Astrocyte (in vitro differentiated cells and primary cell): Measurements from ENCODE around the gene PARD3B. TPM values are rescaled to one million over a fixed set of nuclear protein-coding genes. Genes with fewer than 3 reads are reported as not detected.

ENCODE experiments used
- DNase-seq: peaks from one replicate; pipeline ENCODE4 v3.0.0-alpha.2; 2010; ENCODE audit warnings: low read depth
- FAIRE-seq: peaks from 2 replicates; lab custom pipeline; 2011; peaks lifted over from hg19 to GRCh38; lab: Jason Lieb, UNC
- H2AFZ ChIP-seq: 2 replicates; pipeline ENCODE4 v1.6.0; 2012; ENCODE audit warnings: low read depth, low read length, inconsistent platforms
- H3K27ac ChIP-seq: 2 replicates; pipeline ENCODE4 v1.5.1; 2011; ENCODE audit warnings: low read depth, low read length, inconsistent platforms
- H3K27me3 ChIP-seq: 2 replicates; pipeline ENCODE4 v1.6.0; 2011; ENCODE audit warnings: low read length, inconsistent platforms; ENCODE audit not compliant: insufficient read depth
- H3K36me3 ChIP-seq: 2 replicates; pipeline ENCODE4 v1.5.1; 2011; ENCODE audit warnings: low read length, inconsistent platforms; ENCODE audit not compliant: insufficient read depth
- H3K4me1 ChIP-seq: 2 replicates; pipeline ENCODE4 v1.5.1; 2011; ENCODE audit warnings: low read length, inconsistent platforms; ENCODE audit not compliant: insufficient read depth
- H3K4me2 ChIP-seq: 2 replicates; pipeline ENCODE4 v1.6.0; 2012; ENCODE audit warnings: low read length, inconsistent platforms
- H3K4me3 ChIP-seq: 2 replicates; pipeline ENCODE4 v1.5.1; 2011; ENCODE audit warnings: low read depth, mild to moderate bottlenecking, low read length, inconsistent platforms; ENCODE audit not compliant: insufficient read depth
- H3K79me2 ChIP-seq: 2 replicates; pipeline ENCODE4 v1.6.0; 2012; ENCODE audit warnings: mild to moderate bottlenecking, low read length, inconsistent platforms; ENCODE audit not compliant: insufficient read depth
- H3K9ac ChIP-seq: 2 replicates; pipeline ENCODE4 v1.6.0; 2012; ENCODE audit warnings: mild to moderate bottlenecking, low read length, inconsistent platforms
- H3K9me3 ChIP-seq: 2 replicates; pipeline ENCODE4 v1.5.1; 2012; ENCODE audit warnings: low read depth, mild to moderate bottlenecking, low read length, inconsistent platforms; ENCODE audit not compliant: insufficient read depth
- H4K20me1 ChIP-seq: 2 replicates; pipeline ENCODE4 v1.6.0; 2012; ENCODE audit warnings: low read length, inconsistent platforms; ENCODE audit not compliant: insufficient read depth
- H3K27ac Mint-ChIP-seq: one replicate; pipeline ENCODE4 v1.8.0; 2021; ENCODE audit warnings: mild to moderate bottlenecking, mixed read lengths; ENCODE audit not compliant: unreplicated experiment
- H3K27me3 Mint-ChIP-seq: one replicate; pipeline ENCODE4 v1.8.0; 2021; ENCODE audit warnings: low read depth, mixed read lengths; ENCODE audit not compliant: unreplicated experiment
- H3K36me3 Mint-ChIP-seq: one replicate; pipeline ENCODE4 v1.8.0; 2021; ENCODE audit warnings: low read depth, mixed read lengths; ENCODE audit not compliant: unreplicated experiment
- H3K4me1 Mint-ChIP-seq: one replicate; pipeline ENCODE4 v1.8.0; 2021; ENCODE audit warnings: low read depth, mixed read lengths; ENCODE audit not compliant: unreplicated experiment
- H3K4me3 Mint-ChIP-seq: one replicate; pipeline ENCODE4 v1.8.0; 2021; ENCODE audit warnings: mild to moderate bottlenecking, moderate library complexity, mixed read lengths; ENCODE audit not compliant: unreplicated experiment
- H3K9me3 Mint-ChIP-seq: one replicate; pipeline ENCODE4 v1.8.0; 2021; ENCODE audit warnings: mild to moderate bottlenecking, mixed read lengths; ENCODE audit not compliant: unreplicated experiment
- CTCF ChIP-seq: IDR thresholded peaks from 2 replicates; pipeline ENCODE4 v1.5.1; 2011; ENCODE audit warnings: low read depth, mild to moderate bottlenecking, inconsistent platforms, low read length, moderate library complexity; ENCODE audit not compliant: insufficient read depth
- EZH2 ChIP-seq: IDR thresholded peaks from 2 replicates; pipeline ENCODE4 v1.6.1; 2012; ENCODE audit warnings: mild to moderate bottlenecking, low read length, inconsistent platforms; ENCODE audit not compliant: insufficient read depth
- total RNA-seq: library from RNA; stranded (reverse); gene quantifications from 2 replicates; pipeline ENCODE4 v1.2.1, GENCODE V29; 2021

Gene PARD3B
- total RNA-seq, 1 donor from 2014 or later, result 6.5 TPM

GRCh38 chr2:204583773-204584172 is 38.5 kb downstream of the PARD3B start:
- H4K20me1 ChIP-seq, result peaks cover 3% of the 10 kb centered on the region
- no peak overlapping the region for H3K9ac ChIP-seq
- Mint-ChIP-seq H3K36me3 (no peaks in the 10 kb centered on the region), H3K9me3 (peaks cover 3% of the 10 kb centered on the region), H3K27ac (no peak overlapping the region), H3K4me3 (no peak overlapping the region), H3K4me1 (peaks cover 3% of the 10 kb centered on the region), H3K27me3 (no peaks in the 10 kb centered on the region)
- H3K79me2 ChIP-seq, result no peaks in the 10 kb centered on the region
- H3K4me3 ChIP-seq, result no peak overlapping the region
- H3K27ac ChIP-seq, result no peak overlapping the region
- H3K36me3 ChIP-seq, result no peaks in the 10 kb centered on the region
- H3K4me2 ChIP-seq, result no peak overlapping the region
- TF ChIP-seq EZH2 (no peak), CTCF (no peak)
- H3K9me3 ChIP-seq, result no peaks in the 10 kb centered on the region
- FAIRE-seq (no peak), DNase-seq (no peak)
- no peaks in the 10 kb centered on the region for H3K4me1 ChIP-seq
- no peak overlapping the region for H2AFZ ChIP-seq
- H3K27me3 ChIP-seq, result no peaks in the 10 kb centered on the region

- H4K20me1 ChIP-seq, result peaks cover 3% of the 10 kb centered on the region
- Mint-ChIP-seq H3K27ac (no peak overlapping the region), H3K9me3 (peaks cover 6% of the 10 kb centered on the region), H3K4me1 (peaks cover 3% of the 10 kb centered on the region), H3K4me3 (no peak overlapping the region), H3K27me3 (no peaks in the 10 kb centered on the region), H3K36me3 (peaks cover 8% of the 10 kb centered on the region)
- no peak overlapping the region for H3K27ac ChIP-seq
- no peaks in the 10 kb centered on the region for H3K79me2 ChIP-seq
- DNase-seq (no peak), FAIRE-seq (no peak)
- H2AFZ ChIP-seq, result no peak overlapping the region
- no peaks in the 10 kb centered on the region for H3K4me1 ChIP-seq
- H3K9me3 ChIP-seq, result no peaks in the 10 kb centered on the region
- no peaks in the 10 kb centered on the region for H3K27me3 ChIP-seq
- H3K9ac ChIP-seq, result no peak overlapping the region
- no peak overlapping the region for H3K4me3 ChIP-seq
- no peak for TF ChIP-seq EZH2
- TF ChIP-seq CTCF, result no peak
- H3K4me2 ChIP-seq, result no peak overlapping the region
- no peaks in the 10 kb centered on the region for H3K36me3 ChIP-seq
Measured at GRCh38 chr2:204585930-204586329, 40.7 kb downstream of the PARD3B start.

- TF ChIP-seq EZH2 (no peak), CTCF (no peak)
- Histone ChIP-seq H3K4me1 (no peaks in the 10 kb centered on the region), H3K79me2 (no peaks in the 10 kb centered on the region), H3K4me3 (no peak overlapping the region), H3K4me2 (no peak overlapping the region), H3K27ac (no peak overlapping the region), H3K9ac (no peak overlapping the region), H3K27me3 (no peaks in the 10 kb centered on the region), H3K36me3 (no peaks in the 10 kb centered on the region), H4K20me1 (peaks cover 3% of the 10 kb centered on the region), H3K9me3 (no peaks in the 10 kb centered on the region), H2AFZ (no peak overlapping the region)
- H3K27ac Mint-ChIP-seq, result no peak overlapping the region
- H3K27me3 Mint-ChIP-seq, result no peaks in the 10 kb centered on the region
- H3K4me3 Mint-ChIP-seq, result no peak overlapping the region
- FAIRE-seq, result no peak
- DNase-seq, result peak; percentile 61
- H3K36me3 Mint-ChIP-seq, result peaks cover 8% of the 10 kb centered on the region
- H3K4me1 Mint-ChIP-seq, result peaks cover 3% of the 10 kb centered on the region
- H3K9me3 Mint-ChIP-seq, result peaks cover 6% of the 10 kb centered on the region
Measured at GRCh38 chr2:204586444-204587180, 41.3 kb downstream of the PARD3B start.
